ENCODE data around the gene EIF4ENIF1.
"Not testable (repeated sequence)": the region's sequence is repeated elsewhere in the genome, so short reads cannot be mapped to it uniquely, and the experiment has no call there.

Gene EIF4ENIF1

DNA sequence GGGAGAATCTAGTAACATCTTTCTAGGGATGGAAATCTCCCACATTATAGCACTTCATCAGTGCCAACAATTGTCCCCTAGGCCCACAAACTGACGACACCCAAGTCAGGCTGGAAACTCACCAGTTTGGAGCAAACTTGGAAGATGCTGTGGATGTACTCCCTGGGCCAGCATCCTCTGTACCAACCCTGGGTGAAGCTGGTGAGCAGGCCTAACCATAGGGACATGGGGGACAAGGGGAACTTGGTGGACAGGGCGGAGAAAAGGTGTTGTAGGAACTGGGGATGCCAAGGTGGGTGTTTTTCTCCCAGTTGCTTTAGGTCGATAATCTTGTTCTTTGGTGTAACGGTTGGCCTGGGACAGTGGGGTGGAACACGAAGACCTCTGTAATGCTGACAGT lies 48.0 kb downstream of the EIF4ENIF1 start:
- DNase-seq: no peak

DNA sequence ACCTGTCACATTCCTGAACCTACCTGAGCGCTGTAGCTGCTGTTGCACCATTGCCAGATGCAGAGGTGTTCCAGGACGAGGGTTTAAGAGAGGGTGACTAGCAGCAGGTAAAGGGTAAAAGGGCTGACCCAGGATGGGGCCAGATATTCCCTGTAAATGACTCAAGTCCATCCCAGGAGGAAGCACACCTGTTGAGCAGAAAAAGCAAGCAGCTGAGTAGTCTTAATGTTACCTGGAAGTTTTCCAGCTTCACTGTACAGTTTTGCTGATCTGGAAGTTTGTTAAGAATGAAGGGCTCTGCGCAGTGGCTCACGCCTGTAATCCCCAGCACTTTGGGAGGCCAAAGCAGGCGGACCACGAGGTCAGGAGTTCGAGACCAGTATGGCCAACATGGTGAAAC lies 49.0 kb downstream of the EIF4ENIF1 start:
- no peak for DNase-seq

DNA sequence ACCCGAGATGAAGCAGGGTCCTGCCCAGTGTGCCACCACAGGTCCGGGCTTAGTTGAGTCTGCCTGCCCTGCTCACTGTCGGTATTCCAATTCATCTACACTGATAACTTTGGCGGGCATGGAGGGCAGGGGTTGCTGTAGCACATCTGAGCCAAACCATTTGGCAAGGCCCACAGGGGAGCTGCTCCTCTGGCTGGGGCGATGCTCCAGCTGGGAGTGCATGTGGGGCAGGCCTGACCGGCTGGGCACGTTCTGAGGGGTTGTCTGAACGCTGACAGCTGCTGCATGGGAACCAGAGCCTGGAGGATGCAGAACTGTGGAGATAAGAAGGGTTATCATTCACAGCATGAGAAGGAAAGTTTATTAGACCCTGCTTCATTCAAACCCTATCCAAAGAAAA lies 49.8 kb downstream of the EIF4ENIF1 start:
- DNase-seq: no peak

DNA sequence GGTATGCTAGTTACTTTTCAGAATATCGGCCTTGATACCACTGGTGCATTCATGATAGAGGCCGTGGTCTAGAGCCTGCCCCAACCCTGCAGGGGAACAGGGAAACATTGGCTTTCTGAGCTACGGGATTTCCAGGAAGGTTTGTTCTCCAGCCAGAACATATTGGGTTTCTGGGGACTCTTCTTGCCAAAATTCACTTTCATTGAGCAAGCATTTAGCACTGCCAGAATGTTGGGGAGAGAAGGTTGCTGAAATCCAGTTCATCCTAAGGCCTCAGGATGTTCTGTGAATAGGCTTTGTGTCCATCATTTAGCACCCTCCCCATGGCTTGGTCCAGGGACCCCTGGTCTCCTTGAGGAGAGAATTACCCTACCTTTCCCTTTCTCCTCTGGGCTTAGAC lies 53.5 kb downstream of the EIF4ENIF1 start:
- DNase-seq: no peak

DNA sequence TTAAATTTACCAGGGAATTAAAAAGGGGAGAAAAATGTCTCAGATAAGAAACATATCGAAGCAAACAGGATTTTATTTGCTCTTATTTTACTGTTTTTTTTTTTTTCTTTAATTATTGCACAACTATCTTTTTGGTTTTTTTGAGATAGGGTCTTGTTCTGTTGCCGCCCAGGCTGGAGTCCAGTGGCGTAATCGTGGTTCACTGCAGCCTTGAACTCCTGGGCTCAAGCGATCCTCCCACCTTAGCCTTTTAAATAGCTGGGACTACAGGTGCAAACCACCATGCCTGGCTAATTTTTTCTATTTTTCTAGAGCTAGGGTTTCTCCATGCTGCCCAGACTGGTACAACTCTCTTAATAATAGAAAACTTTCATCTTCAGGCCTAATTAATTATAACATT lies 57.7 kb downstream of the EIF4ENIF1 start:
- no peak for DNase-seq

DNA sequence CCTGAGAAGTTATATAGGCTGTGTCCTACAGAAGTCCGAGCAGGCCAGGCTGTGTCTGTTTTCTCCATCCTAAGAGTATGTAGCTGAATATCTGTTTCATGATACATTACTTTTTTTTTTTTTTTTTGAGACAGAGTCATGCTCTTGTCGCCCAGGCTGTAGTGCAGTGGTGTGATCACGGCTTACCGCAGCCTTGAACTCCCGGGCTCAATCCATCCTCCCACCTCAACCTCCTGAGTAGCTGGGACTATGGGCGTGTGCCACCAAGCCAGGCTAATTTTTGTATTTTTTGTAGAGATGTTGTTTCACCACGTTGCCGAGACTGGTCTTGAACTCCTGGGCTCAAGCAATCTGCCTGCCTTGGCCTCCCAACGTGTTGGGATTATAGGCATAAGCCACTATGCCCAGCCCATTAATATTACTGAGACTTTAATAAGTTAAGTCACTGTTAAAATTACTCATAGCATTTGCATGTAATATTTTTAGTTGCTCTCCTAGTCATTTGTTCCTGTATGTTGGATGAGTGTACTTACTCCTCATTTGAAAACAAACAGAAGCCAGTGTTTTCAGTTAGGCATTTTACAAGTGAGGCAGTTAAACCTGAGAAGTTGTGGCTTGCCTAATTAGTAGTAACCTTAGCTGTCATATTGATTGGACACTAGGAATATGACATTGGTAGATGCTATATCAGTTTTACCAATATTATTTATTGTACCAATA lies 64.2 kb downstream of the EIF4ENIF1 start:
- no peak for DNase-seq

DNA sequence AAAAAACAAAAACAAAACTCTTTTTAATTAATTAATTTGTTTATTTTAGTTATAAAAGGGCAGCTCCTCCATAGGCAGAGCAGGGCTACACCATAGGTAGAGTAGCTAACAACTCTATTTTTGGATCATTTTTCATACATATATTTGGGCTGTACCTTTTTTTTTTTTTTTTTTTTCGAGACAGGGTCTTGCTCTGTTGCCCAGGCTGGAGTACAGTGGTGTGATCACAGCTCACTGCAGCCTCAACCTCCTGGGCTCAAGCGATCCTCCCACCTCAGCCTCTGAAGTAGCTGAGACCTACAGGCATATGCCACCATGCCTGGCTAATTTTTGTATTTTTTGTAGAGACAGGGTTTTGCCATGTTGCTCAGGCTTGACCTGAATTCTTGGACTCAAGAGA lies 87.3 kb downstream of the EIF4ENIF1 start:
- DNase-seq: not testable (repeated sequence)

DNA sequence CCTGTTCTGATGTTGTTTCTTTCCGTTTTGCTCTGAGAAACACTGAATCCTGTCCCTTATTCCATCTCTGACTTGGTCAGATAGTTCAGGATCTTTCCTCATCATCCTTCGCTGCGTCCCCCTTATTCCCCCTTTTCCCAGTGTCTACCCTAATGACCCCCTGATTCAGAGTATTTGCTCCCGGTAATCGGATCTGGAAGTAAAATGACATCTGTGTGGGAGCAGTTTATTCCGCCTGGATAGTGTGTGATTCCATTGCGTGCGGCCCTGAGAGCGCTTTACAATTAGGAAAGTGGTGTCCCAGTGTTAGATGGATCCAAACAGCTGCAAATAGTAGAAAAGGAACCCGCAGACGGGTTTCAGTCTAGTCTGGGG lies 89.6 kb downstream of the EIF4ENIF1 start:
- no peak for DNase-seq

DNA sequence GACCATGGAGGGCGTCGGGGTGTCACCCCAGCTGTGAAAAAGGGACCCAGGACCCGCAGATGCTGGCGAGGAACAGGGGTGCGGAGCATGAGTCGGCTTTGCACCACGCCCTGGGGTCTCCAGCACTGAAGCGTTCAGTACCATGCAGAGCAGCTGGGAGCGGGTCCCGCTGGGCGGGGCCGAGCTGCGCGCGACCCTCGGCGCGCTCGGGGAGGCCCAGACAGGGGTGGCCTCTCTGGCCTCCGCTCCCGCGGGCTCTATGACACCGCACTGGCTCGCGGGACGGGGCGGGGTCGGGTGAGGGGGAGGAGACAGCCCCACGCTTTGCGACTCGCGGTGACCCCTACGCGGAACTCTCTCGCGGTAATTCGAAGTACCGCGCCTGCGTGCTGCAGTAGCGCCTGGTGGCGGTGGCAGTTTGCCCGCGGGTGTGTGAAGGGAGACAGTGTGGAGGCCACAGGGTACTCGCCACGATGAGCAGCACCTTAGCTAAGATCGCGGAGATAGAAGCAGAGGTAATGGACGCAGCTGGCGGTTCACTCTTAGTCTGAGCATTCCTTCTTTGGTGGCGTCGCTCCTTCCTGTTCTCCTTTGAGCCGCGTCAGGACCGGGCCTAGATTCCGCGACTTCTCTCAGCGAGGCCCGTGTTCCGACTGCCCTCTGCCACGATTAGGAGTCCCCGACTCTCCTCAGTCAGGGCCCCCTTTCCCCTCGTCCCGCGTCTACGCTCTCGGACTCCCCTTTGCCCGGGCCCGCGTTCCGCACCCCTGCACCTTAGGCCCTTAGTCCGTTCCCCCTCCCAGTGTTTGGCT lies 90.2 kb downstream of the EIF4ENIF1 start, which contains the start of gene DRG1:
Gene DRG1, plus strand, starts transcription at position 394 of the 812 bp plus-strand sequence. Its CDS starts 80 bp downstream, at position 474.
- DNase-seq: peak; percentile 97

DNA sequence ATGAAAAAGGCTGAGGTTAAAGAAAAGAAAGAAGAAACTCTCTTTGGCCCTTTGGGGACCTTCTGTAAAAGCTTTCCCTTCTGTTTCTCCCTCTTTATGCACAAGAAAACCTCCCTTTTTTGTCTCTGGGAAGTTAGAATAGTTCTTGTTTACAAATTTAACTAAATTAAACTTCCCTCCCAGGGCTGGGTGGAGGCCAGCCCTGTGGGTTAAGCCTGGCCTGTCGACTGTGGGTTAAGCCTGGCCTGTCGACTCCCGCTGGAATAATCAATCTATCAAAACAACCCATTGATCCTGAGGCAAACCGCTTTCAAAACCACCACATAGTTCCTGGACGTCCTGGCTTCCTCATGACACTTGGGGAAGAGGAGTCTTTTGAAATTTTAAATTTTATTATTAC lies 91.4 kb downstream of the EIF4ENIF1 start:
- DNase-seq: no peak

DNA sequence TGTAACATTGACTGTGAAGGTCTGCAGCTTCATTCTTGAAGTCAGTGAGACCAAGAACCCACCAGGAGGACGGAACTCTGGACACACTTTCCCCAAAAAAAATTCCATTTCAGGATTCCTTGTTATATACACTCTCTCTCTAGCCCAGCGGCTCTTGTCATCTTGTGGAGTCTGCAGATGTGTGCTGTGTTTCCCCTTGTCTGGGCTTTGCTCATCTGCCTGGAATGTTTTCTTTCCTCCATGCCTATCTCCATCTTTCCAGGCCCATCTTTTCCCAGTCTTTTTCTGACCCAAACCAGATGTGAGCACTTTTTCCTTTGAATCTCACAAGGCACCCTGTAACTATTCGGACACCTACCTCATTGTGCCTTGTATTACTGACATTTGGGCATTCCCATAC lies 95.3 kb downstream of the EIF4ENIF1 start:
- peak; percentile 73 for DNase-seq

DNA sequence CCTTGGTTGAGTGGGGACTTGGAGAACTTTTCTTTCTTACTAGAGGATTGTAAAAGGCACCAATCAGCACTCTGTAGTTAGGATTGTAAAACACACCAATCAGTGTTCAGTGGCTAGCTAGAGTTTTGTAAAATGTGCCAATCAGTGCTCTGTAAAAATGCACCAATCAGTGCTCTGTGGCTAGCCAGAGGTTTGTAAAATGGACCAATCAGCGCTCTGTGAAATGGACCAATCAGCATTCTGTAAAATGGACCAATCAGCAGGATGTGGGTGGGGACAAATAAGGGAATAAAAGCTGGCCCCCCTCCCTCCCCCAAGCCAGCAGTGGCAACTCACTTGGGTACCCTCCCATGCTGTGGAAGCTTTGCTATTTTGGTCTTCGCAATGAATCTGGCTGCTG lies 95.7 kb downstream of the EIF4ENIF1 start:
- DNase-seq: peak; percentile 27

Measured in fibroblast of skin of scalp (primary cell).